Kidney epithelial cell (primary cell): ENCODE results near the gene LYRM7. TPM values are rescaled to one million over a fixed set of nuclear protein-coding genes. Genes with fewer than 3 reads are reported as not detected.

ENCODE experiments used
- DNase-seq: peaks from one replicate; pipeline ENCODE4 v3.0.0-alpha.2; 2010; ENCODE audit warnings: low read depth
- H3K27me3 ChIP-seq: 2 replicates; pipeline ENCODE4 v1.6.0; 2011; ENCODE audit warnings: low read length; ENCODE audit not compliant: control insufficient read depth, insufficient read depth
- H3K36me3 ChIP-seq: 2 replicates; pipeline ENCODE4 v1.5.1; 2011; ENCODE audit warnings: low read length; ENCODE audit not compliant: control insufficient read depth, insufficient read depth
- H3K4me3 ChIP-seq: 2 replicates; pipeline ENCODE4 v1.5.1; 2011; ENCODE audit warnings: low read depth, mild to moderate bottlenecking, control low read depth, low read length
- total RNA-seq: library from RNA; depleted of rRNA; stranded (reverse); fragments of >200 nt; gene quantifications from 2 replicates; pipeline ENCODE4 v1.2.3, GENCODE V29; 2015
- TF ChIP-seq, protein P1 (sequence below): IDR thresholded peaks from 2 replicates; pipeline ENCODE4 v1.5.1; 2011; ENCODE audit warnings: mild to moderate bottlenecking, moderate library complexity, low read length, control low read depth, inconsistent platforms; ENCODE audit not compliant: insufficient read depth, poor library complexity, severe bottlenecking

Gene LYRM7
- total RNA-seq, 1 donor from 2014 or later, result 3.8 TPM

DNA sequence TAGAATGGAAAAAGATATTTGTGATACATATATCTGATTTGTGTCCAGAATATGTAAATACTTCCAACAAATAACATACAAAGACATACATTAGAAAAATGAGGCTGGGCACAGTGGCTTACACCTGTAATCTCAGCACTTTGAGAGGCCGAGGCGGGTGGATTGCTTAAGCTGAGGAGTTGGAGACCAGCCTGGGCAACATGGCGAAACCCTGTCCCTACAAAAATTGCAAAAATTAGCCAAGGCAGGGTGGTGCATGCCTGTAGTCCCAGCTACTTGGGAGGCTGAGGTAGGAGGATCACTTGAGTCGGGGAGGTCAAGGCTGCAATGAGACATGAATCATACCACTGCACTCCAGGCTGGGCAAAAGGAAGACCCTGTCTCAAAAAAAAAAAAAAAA, 47.0 kb downstream of the LYRM7 start:
- no peaks in the 10 kb centered on the region for H3K36me3 ChIP-seq
- no peak for DNase-seq

DNA sequence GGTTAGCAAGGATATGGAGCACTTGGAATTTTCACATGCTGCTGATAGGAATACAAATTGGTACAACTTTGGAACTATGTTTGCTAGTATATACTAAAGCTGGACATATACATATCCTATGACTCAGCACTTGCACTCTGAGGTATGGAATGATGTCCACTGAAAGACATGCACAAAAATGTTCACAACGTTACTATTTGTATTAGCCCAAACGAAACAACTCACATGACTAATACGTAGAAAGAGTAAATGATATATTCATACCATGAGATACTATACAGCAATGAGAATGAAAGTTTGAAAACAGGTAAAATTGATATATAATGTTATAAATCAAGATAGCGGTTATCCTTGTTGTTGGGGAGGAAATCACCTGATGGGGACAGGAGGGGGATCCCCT, 47.6 kb downstream of the LYRM7 start:
- no peak for DNase-seq
- TF ChIP-seq, protein P1, sequence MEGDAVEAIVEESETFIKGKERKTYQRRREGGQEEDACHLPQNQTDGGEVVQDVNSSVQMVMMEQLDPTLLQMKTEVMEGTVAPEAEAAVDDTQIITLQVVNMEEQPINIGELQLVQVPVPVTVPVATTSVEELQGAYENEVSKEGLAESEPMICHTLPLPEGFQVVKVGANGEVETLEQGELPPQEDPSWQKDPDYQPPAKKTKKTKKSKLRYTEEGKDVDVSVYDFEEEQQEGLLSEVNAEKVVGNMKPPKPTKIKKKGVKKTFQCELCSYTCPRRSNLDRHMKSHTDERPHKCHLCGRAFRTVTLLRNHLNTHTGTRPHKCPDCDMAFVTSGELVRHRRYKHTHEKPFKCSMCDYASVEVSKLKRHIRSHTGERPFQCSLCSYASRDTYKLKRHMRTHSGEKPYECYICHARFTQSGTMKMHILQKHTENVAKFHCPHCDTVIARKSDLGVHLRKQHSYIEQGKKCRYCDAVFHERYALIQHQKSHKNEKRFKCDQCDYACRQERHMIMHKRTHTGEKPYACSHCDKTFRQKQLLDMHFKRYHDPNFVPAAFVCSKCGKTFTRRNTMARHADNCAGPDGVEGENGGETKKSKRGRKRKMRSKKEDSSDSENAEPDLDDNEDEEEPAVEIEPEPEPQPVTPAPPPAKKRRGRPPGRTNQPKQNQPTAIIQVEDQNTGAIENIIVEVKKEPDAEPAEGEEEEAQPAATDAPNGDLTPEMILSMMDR, result no peak
- Histone ChIP-seq H3K4me3 (no peak overlapping the region), H3K36me3 (no peaks in the 10 kb centered on the region), H3K27me3 (no peaks in the 10 kb centered on the region)

More for the DNA sequence above, 47.0 kb downstream of the LYRM7 start:
- TF ChIP-seq, protein P1, result no peak
- no peak overlapping the region for H3K4me3 ChIP-seq
- no peaks in the 10 kb centered on the region for H3K27me3 ChIP-seq

DNA sequence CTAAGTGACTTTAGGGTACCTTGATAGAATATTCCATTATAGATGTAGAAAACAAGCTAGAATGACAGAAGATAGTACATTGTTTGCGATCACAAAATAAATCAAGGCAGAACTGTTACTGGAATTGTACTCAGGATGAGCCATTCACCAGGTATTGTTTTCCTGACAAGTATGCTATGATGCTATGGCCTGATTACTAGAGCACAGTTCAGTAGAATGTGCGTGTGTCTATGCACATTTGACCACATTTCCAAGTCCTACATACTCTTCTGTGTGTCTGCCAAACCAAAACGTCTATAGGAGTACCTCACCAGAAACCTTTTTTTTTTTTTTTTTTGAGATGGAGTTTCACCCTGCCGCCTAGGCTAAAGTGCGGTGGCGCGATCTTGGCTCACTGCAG, 49.8 kb downstream of the LYRM7 start:
- Histone ChIP-seq H3K27me3 (no peaks in the 10 kb centered on the region), H3K4me3 (no peak overlapping the region), H3K36me3 (no peaks in the 10 kb centered on the region)
- TF ChIP-seq, protein P1, result no peak
- no peak for DNase-seq

DNA sequence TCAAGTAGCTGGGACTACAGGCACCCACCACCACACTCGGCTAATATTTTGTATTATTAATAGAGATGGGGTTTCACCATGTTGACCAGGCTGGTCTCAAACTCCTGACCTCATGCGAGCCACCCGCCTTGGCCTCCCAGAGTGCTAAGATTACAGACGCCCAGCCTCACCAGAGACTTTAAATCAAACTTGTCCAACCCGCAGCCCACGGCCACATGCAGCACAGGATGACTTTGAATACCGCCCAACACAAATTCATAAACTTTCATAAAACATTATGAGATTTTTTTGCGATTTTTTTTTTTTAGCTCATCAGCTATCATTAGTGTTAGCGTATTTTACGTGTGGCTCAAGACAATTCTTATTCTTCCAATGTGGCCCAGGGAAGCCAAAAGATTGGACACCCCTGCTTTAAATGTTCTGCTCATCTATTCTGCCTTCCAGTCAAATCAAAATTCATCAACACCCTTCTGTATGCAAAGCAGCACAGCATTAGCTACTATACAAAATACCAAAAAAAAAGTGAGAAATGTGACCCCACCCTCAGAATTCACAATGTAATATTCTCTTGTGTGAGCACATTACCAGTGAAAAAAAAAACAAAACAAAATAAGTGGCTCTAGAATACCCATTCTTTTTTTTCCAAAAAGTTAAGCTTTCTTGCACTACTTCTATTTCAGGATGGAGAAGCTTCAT, 50.4 kb downstream of the LYRM7 start:
- TF ChIP-seq, protein P1, result no peak
- H3K4me3 ChIP-seq, result no peak overlapping the region

DNA sequence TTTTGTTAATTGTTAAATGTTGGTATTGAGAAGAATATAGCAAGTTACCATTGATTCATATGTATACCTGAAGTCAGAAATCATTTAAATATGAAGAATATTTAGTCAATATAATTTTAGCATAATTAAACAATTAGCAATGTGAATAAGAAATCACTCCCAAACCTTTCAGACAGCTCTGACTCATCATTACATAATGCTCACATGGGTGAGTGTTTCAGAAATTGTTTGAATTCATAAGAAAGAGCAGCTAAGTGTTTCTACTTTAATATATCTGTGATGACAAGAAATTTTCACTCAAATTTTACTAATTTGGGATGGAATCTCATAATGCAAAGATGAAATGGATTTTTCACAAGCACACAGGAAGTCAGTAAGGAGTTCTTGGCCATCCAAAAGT, 51.1 kb downstream of the LYRM7 start:
- no peak overlapping the region for H3K4me3 ChIP-seq
- DNase-seq, result no peak
- H3K27me3 ChIP-seq, result no peaks in the 10 kb centered on the region

More for the DNA sequence above, 50.4 kb downstream of the LYRM7 start:
- Histone ChIP-seq H3K27me3 (no peaks in the 10 kb centered on the region), H3K36me3 (no peaks in the 10 kb centered on the region)
- no peak for DNase-seq

DNA sequence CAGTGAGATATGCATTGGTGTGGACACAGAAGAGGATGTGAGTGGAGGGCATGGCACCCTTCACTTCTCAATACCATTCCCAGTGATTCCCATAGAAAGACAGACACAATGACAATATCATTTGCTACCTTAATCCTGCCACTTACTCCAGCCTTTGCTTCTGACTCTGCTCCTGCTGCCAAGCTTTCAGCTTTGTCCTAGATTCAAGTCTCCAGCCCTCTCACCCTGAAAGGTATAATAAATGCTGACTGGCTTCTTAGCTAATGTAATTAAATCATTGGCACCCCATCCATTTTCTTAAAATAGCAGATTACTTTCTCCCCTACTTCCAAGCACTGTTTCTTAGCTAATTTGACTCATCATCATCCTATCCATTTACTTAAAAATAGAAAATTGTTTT, 52.0 kb downstream of the LYRM7 start:
- H3K27me3 ChIP-seq, result no peaks in the 10 kb centered on the region
- DNase-seq, result no peak
- no peaks in the 10 kb centered on the region for H3K36me3 ChIP-seq
- TF ChIP-seq, protein P1, result no peak
- no peak overlapping the region for H3K4me3 ChIP-seq

More for the DNA sequence above, 51.1 kb downstream of the LYRM7 start:
- TF ChIP-seq, protein P1, result no peak
- H3K36me3 ChIP-seq, result no peaks in the 10 kb centered on the region
